Kidney tubule cell (primary cell): ENCODE results near the gene MOSMO.
"Not testable (repeated sequence)": the region's sequence is repeated elsewhere in the genome, so short reads cannot be mapped to it uniquely, and the experiment has no call there.

Experiments used
- DNase-seq: peaks from one replicate; pipeline ENCODE4 v3.0.0-alpha.2; 2018; ENCODE audit warnings: low spot score

The MOSMO gene

GRCh38 chr16:22007509-22008214 lies at the start of gene MOSMO:
Gene MOSMO (plus strand): TSS chr16:22008111. CDS start chr16:22008302, 191 bp downstream.
- peak; percentile 63 for DNase-seq

DNA sequence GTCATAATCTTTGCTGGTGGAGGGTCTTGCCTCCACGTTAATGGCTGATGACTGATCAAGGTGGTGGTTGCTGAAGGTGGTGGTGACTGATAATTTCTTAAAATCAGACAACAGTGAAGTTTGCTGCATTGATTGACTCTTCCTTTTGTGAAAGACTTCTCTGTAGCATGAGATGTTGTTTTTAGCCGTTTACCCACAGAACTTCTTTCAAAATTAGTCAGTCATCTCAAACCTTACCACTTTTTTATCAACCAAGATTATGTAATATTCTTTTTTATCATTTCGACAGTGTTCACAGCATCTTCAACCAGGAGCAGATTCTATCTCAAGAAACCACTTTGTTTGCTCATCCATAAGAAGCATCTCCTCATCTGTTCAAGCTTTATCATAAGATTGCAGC lies 48.9 kb upstream of the MOSMO start:
- DNase-seq = no peak

GRCh38 chr16:21962475-21962874 lies 45.4 kb upstream of the MOSMO start:
- no peak for DNase-seq

- no peak for DNase-seq
Measured at GRCh38 chr16:21963887-21964286, 44.0 kb upstream of the MOSMO start.

GRCh38 chr16:21964353-21964752 lies 43.6 kb upstream of the MOSMO start:
- DNase-seq = no peak

GRCh38 chr16:21971856-21972255 lies 36.1 kb upstream of the MOSMO start:
- DNase-seq = no peak

- DNase-seq = no peak
Measured at GRCh38 chr16:21973945-21974344, 34.0 kb upstream of the MOSMO start.

GRCh38 chr16:21980032-21980431 lies 27.9 kb upstream of the MOSMO start:
- DNase-seq = no peak

DNA sequence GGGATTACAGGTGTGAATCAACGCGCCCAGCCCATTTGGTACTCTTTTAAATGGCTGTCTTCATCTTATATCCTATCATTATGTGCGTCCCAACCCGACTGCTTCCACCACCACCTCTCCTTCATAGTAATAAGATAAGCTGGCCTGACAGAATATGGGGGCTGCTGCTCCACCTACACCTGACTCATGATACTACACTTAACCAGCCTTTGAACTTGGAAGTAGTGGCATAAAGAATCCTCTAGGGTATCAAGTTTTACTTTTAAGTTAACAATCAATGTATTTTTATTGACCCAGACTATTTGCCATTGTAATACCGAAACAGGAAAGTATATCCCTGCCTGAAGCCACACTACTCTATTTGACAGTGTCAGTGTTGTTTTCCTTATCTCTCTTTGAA lies 25.8 kb upstream of the MOSMO start:
- no peak for DNase-seq

DNA sequence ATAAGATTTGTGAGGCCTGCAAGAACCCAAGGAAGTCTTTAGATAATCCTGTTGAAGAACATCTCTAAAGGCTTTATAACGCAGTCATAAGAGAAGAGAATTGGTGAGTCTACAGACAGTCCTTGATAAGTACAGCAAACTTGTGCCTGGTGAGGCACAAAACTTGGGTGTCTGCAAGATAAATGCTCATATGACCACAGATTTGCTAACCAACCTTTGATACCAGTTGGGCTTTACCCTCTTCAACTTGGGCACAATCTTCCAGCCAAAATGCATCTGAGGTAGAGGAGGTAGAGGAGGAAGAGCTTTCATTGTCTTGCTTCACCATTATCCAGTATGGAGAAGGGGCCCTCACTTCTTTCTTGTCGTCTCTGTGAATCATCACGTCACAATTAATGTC lies 23.8 kb upstream of the MOSMO start:
- no peak for DNase-seq

DNA sequence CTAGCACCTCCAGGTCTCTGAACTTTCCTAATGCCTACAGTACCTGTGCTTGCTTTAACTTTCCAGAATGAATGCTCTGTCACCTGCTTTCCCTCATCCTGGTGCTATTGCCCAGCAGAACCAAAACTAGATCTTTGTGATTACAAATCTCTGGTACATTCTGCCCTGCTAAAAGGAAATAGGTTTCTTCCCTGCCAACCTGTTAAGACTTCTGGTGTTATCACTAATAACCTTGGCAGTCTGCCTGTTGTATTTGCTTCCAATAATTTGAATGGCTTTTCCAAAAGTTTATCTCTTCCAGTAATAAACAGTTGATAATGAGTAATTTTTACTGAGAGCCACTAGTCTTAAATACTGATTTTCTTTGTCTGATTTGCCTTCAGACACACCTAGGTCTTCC lies 22.4 kb upstream of the MOSMO start:
- no peak for DNase-seq

DNA sequence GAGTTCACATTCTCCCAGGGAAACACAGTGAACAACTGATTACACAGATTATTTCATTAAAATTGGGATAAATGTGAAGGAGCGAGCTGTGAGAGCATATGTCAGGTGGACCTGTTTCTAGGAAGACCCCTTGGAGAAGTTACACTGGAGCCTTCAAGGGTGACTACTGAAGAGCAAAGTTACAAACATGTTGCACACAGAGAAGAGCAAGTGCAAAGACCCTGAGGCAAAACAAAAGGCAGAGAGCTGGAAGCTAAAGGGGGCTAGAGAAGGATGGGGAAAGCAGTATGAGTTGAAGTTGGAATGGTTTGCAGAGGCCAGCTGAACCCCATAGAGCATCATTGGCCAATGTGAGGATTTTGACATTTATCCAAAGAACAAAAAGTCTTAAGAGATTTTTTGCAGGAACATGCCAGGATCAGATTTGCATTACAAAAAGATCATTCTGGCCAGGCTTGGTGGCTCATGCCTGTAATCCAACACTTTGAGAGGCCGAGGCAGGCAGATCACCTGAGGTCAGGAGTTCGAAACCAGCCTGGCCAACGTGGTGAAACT lies 21.1 kb upstream of the MOSMO start:
- no peak for DNase-seq

- peak; percentile 8 for DNase-seq
Measured at GRCh38 chr16:21987498-21987897, 20.4 kb upstream of the MOSMO start.

DNA sequence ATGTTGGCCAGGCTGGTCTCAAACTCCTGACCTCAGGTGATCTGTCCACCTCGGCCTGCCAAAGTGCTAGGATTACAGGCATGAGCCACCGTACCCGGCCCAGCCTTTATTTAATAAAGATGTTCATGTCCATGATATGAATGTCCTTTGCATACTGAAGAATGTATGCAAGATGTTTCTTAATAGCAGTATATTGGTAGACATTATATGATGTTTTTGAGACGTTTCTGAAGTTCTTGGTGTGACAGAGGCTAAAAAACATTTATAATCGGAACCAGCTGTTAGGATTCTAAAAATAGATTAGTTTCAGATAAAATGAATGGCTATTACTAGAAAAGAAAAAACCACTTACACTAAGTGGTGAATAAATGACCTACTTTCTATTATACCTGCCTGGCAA lies 18.8 kb upstream of the MOSMO start:
- no peak for DNase-seq

- DNase-seq = no peak
Measured at GRCh38 chr16:21989751-21990150, 18.2 kb upstream of the MOSMO start.

- no peak for DNase-seq
Measured at GRCh38 chr16:21990381-21990944, 17.4 kb upstream of the MOSMO start.

DNA sequence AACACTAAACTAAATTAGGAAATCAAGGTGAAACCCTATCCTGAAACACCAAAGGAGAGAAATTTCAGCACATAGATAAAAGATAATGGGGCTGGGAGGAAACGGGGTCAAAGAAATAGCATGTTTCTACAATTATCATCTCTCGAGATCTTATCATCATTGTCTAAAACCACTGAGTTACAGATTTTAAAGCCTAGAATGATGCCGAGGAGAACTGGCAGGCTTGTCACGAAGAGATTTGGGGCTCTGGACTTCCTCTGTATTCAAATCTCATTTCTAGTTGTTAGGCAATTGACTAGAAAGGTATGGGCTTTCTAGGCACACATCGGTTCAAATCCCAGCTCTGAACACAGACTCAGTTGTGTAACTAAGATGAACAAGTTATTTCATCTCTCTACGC lies 16.3 kb upstream of the MOSMO start:
- DNase-seq = no peak

DNA sequence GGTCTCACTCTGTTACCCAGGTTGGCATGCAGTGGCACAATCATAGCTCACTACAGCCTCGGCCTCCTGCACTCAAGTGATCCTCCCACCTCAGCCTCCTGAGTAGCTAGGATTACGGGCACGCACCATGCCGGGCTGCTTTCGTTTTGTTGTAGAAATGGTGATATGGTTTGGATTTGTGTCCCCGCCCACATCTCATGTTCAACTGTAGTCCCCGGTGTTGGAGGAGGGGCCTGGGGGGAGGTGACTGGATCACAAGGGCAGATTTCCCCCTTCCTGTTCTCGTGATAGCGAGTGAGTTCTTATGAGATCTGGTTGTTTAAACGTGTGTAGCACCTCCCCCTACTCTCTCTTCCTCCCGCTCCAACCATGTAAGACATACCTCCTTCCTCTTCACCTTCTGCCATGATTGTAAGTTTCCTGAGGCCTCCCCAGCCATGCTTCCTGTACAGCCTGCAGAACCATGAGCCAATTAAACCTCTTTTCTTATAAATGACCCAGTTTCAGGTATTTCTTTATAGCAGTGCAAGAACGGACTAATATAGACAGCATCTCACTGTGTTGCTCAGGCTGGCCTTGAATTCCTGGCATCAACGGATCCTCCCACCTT lies 12.9 kb upstream of the MOSMO start:
- DNase-seq = no peak

GRCh38 chr16:21996923-21997696 lies 10.8 kb upstream of the MOSMO start:
- DNase-seq = no peak

DNA sequence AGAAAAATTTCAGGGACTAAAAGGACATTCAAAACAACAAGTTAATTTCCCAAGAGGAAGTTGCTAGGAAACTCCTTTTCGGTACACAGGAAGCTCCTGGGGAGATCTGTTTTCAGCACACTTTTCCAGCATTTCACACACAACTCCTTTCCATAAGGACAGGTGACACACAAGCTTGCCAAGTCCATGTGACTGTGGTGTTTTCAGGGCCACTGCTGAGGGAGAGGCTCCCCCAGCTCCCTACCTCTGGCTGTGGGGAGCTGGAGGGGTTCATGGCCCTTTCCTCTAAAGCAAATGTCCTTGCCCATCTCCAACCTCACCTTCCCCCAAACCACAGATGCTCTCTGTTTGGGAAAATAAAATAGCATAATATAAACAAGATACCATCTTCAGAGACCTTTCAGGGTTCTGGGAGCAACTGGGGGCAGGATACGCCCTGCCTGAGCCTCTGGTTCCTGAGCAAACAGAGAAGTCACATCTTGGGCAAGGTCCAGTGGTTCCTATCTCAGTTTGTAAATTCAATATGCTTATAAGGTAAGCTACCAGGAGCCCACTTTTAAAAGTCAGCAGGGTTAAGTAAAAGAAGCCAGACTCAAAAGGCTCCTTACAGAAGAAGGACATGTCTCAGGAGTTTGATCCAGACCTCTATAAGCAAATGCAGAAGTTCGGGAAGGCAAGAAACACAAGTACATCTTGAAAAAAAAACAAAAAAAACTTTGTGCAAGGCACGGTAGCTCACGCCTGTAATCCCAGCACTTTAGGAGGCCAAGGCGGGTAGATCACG lies 10.0 kb upstream of the MOSMO start:
- DNase-seq = no peak

GRCh38 chr16:22001591-22001990 lies 6.3 kb upstream of the MOSMO start:
- peak; percentile 45 for DNase-seq

GRCh38 chr16:22002047-22002446 lies 5.9 kb upstream of the MOSMO start:
- DNase-seq = not testable (repeated sequence)
